Right lobe of liver (tissue), 4 donors: ENCODE measurements around the gene LHPP.

Source experiments
- CTCF ChIP-seq, 4 donors: fragments of 200-600 bp in 3 of 4; fragments of 450-650 bp in 1 of 4; IDR thresholded peaks; one replicate each; pipeline versions ENCODE4 v1.5.1 to v1.8.0; 2016 to 2022; ENCODE audit warnings: antibody characterized with exemption in 4 of 4, mild to moderate bottlenecking in 2 of 4
- POLR2A ChIP-seq: fragments of 450-650 bp; IDR thresholded peaks from one replicate; pipeline ENCODE4 v1.6.1; 2017; ENCODE audit warnings: antibody characterized with exemption, mild to moderate bottlenecking
- donor health status: DM: no; HTN: no; CAD: no.
- donor health status: DM: no; HTN: no; CAD: no.
- donor health status: DM: no; HTN: yes; CAD: no.

- no peak for TF ChIP-seq POLR2A
- TF ChIP-seq CTCF (IDR thresholded peaks at IDR 0.05): no peak
Measured at GRCh38 chr10:124627866-124628675, 166.4 kb downstream of the LHPP start.
